NCI-H69 (cell line): ENCODE results near the gene PPP3R1.
A peak's percentile ranks its signal among the peaks of the same experiment; 100 is the strongest.
"Not testable (repeated sequence)": the region's sequence is repeated elsewhere in the genome, so short reads cannot be mapped to it uniquely, and the experiment has no call there.

Experiments
- DNase-seq: peaks from one replicate; lab custom pipeline; 2025; lab: John Stamatoyannopoulos, UW

The PPP3R1 gene

GRCh38 chr2:68188831-68189230 lies 63.5 kb downstream of the PPP3R1 start:
- no peak for DNase-seq

DNA sequence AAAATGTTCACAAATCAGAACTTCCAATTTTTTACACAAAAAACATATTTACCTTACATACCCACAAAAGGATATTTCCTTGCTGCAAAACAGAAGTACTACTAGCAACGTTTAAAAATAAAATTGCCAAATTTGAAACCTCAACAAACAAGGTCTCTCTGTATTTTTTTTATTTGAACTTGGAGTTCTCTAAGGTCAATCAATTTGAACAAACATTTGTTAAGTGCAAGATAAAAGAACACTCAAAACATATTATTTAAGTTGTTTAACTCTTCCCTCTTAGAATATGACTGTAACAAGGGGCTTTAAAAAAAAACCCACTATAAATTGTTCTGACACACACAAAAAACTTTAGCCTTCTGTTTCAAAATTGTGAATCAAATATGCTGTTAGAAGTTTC lies 65.0 kb downstream of the PPP3R1 start:
- no peak for DNase-seq

- DNase-seq: peak; percentile 59
Measured at GRCh38 chr2:68185541-68186164, 66.7 kb downstream of the PPP3R1 start.

- no peak for DNase-seq
Measured at GRCh38 chr2:68182902-68183301, 69.4 kb downstream of the PPP3R1 start.

DNA sequence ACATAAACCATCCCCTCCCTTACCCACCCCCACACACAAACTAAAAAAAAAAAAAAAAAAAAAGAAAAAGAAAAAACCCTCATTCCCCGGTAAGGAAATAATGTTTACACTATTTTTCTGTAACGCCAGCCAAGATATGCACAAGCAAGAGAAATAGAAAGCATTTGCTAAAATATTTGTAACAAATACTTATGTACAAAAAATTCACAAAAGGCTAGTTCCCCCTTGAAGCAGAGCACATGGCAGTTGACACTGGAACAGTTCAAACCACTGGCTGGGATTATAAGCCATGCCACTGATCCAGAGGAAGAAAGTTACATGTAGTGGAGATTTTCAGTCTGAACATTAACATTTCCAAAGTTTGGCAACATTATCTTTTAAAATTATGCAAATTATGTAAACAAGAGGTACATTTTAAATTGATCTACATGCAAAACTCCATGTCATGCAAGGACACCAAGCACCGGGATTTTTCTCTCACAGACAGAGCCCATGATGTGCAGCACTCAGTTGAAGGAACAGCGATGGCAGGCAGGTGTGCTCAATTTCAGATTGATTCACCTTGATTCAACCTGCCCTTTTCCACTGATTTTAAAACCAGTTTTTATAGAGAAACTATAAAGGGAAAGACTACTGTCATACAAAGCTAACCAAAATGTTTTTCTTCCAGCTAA lies 73.2 kb downstream of the PPP3R1 start:
- DNase-seq: no peak

DNA sequence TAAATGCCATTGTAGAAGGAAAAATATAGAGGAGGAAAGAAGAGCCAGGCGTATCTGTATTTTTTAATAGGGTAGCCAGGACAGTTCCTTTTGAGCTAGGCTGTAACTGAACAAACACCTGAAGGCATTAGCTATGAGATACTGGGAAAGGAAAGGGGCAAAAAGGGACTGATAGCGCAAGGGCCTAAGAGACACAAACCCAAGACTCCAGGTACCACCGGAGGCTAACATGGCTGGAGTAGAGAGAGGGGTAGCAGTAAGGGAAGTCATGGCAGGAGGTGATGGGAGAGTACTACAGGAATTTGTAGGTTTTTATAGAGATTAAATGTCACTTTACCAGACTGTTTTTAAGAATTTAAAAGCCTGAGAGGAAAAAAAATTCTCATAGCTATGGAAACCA lies 73.9 kb downstream of the PPP3R1 start:
- DNase-seq: no peak

DNA sequence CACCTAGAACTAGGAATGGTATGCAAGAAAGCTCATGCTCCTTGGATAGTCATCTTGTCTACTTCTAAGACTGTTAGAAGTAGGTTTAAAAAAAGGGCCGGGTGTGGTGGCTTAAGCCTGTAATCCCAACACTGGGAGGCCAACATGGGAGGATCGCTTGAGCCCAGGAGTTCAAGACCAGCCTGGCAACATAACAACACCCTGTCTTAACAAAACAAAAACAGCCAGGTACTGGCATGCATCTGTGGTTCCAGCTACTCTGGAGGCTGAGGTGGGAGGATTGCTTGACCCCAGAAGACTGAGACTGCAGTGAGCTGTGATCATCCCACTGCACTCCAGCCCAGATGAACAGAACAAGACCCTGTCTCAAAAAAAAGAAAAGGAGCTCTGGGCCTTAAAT lies 74.8 kb downstream of the PPP3R1 start:
- DNase-seq: no peak

DNA sequence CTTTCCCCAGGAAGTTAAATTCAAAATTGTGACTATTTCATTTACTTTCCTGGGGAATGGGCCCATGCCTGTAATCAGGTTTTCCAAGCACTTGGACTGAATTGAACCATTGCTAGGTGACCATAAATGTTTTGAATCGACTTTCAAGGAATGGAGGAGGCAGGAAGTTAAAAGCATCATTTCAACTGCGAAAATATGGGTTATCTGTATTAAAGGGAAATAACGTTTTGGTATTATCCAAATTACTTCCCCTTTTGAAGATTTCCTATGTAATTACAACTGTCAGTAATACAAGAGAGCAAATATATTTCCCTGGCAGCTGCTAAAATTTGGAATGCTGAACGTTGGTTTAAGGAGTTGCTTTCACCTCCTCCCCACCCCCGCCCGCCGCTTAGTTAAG lies 75.7 kb downstream of the PPP3R1 start:
- DNase-seq: no peak

GRCh38 chr2:68175210-68175609 lies 77.1 kb downstream of the PPP3R1 start:
- not testable (repeated sequence) for DNase-seq

DNA sequence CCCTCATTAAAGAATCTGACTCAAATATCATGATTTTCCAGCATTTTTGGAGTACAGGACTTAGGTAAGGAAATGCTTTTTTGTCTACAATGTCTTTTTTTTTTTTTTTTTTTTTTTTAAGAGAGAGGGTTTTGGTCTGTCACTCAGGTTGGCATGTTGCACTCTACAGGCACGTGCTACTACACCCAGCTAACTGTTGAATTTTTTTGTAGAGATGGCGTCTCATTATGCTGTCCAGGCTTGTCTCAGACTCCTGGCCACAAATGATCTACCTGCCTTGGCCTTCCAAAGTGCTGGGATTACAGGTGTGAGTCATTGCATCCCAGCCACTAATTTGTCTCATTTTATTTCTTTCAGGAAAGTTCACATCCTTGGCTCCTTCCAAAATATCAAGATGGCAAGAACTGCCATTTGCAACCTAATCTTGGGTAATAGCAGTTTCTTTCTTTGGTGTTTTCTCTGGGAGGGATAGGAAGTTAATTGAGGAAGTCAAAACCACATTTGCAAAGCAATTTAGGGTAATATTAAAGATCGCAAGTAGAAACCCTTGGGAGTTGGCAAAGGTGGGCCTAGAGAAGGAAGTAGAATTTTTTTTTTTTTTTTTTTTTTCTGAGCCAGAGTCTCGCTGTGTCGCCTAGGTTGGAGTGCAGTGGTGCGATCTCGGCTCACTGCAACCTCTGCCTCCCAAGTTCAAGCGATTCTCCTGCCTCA lies 79.2 kb downstream of the PPP3R1 start:
- DNase-seq: no peak

GRCh38 chr2:68172521-68172920 lies 79.8 kb downstream of the PPP3R1 start:
- DNase-seq: no peak

- DNase-seq: no peak
Measured at GRCh38 chr2:68171684-68172083, 80.6 kb downstream of the PPP3R1 start.

DNA sequence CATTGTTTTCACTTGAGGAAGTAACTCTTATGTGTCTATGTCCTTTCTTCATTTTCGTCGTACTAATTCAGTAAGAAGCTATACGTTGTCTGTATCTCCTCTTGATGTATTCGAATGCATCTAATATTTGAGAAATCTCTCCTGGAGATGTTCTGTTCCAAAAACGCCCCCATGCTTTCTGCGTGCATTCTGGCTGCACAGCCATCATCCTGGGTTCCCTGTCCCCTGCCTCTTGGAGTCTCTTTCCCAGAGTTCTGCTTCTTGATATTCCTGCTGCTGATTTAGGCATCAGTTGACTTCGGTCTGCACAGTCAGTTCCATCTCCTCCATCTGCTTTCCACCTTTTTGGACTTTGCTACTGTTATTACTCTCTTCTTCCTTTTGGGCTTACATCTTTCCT lies 81.2 kb downstream of the PPP3R1 start:
- no peak for DNase-seq

GRCh38 chr2:68169308-68169707 lies 83.0 kb downstream of the PPP3R1 start:
- no peak for DNase-seq

- DNase-seq: no peak
Measured at GRCh38 chr2:68167186-68167585, 85.1 kb downstream of the PPP3R1 start.

- DNase-seq: no peak
Measured at GRCh38 chr2:68163641-68164040, 88.7 kb downstream of the PPP3R1 start.

DNA sequence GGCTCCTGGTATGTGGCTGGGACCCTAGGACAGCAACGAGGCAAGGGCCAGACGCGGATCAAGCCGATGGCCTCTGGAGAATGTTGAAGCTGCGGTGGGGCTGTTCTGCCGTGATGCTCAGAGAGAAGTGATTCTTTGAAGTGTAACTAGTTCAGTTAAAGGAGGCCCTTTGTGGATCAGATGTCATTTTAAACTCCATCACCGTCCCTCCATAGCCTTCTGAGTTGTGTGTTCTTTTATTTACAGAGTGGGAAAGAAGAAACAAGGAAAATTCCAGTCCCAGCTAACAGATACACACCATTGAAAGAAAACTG lies 94.2 kb downstream of the PPP3R1 start:
- DNase-seq: no peak

DNA sequence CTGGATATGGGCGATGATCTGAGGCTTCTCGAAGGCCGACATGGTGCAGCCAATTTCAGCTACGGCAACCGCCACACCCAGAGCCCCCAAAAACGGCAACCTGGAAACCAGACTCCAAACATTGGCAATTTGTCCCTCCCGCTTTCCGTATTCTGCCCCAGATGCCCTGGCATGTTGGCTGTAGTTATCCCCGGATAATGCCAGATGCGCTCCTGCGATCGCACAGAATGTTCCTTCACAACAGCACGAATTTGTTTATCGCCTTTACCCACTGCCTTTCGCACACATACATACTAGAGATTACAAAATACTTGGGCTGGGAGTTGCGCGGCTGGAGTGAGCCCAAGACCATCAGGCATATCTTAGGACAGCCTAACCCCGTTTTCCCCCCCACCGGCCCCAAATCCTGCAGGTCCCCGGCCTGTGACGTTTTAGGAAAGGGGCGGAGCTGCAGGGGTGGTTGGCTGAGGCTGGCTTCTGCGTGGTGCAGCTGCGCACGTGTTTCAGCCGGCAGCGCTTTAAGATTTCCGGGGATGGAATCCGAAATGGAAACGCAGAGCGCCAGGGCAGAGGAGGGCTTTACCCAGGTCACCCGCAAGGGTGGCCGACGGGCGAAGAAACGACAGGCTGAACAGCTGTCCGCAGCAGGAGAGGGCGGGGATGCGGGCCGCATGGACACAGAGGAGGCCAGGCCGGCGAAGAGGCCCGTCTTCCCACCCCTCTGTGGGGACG lies 94.8 kb downstream of the PPP3R1 start, which contains the start of gene PNO1:
Gene PNO1 (plus strand): TSS at position 487 of the 732 bp plus-strand sequence. CDS start 47 bp downstream, at position 534.
- DNase-seq: peak; percentile 92

GRCh38 chr2:68157002-68157401 lies 95.3 kb downstream of the PPP3R1 start:
- DNase-seq: peak; percentile 46

- DNase-seq: peak; percentile 9
Measured at GRCh38 chr2:68156419-68156818, 95.9 kb downstream of the PPP3R1 start.

- no peak for DNase-seq
Measured at GRCh38 chr2:68155618-68156017, 96.7 kb downstream of the PPP3R1 start.

DNA sequence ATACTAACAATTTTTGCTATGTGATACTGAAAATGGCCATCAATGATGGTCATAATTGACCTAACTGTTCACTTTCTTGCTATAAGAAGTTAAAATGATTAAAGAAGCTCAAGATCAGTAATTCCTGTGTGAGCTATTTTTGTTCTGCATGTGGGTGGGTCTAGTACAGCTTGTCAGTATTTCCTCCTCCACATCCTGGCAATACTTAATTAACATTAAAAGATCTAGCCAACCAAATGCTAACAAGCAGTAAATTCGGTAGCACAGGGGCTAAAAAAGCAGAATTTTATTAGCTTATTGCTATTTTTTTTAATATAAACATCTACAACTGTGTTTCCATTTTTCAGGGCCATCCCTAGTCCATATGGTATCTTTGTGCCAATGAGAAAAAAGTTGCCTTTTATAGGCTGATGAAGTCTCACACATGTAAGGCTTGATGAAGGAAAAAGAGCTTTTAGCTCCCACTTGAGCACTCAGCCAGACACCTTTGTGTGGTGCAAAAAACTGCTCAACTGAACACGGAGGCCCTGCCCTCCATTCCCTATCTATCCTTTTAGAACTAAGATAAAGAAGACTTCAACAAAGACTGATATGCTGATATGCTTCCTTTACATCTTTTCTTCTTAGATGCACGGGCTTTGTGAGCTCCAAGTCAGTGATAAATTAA lies 99.5 kb downstream of the PPP3R1 start:
- no peak for DNase-seq
